HEK293T (cell line): ENCODE measurements around the gene LRIG1.

Experiments used
- ARNT ChIP-seq: fragments of 450-650 bp; IDR thresholded peaks from 2 replicates; pipeline ENCODE4 v1.6.1; 2017; ENCODE audit warnings: mild to moderate bottlenecking
- BHLHE40 ChIP-seq: fragments of 450-650 bp; IDR thresholded peaks from 2 replicates; pipeline ENCODE4 v1.6.1; 2016; ENCODE audit warnings: mild to moderate bottlenecking, moderate library complexity, borderline replicate concordance
- CTBP1 ChIP-seq: fragments of 450-650 bp; IDR thresholded peaks from 2 replicates; pipeline ENCODE4 v1.6.1; 2016; ENCODE audit warnings: borderline replicate concordance
- FOXK2 ChIP-seq: fragments of 450-650 bp; IDR thresholded peaks from 2 replicates; pipeline ENCODE4 v1.6.1; 2016; ENCODE audit warnings: mild to moderate bottlenecking
- FOXM1 ChIP-seq: fragments of 450-650 bp; IDR thresholded peaks from 2 replicates; pipeline ENCODE4 v1.6.1; 2017; ENCODE audit warnings: mild to moderate bottlenecking, borderline replicate concordance
- HDGF ChIP-seq: fragments of 450-650 bp; IDR thresholded peaks from 2 replicates; pipeline ENCODE4 v1.6.1; 2017; ENCODE audit warnings: antibody characterized with exemption, borderline replicate concordance
- PKNOX1 ChIP-seq: fragments of 450-650 bp; IDR thresholded peaks from 2 replicates; pipeline ENCODE4 v1.6.1; 2016
- SUZ12 ChIP-seq: fragments of 450-650 bp; IDR thresholded peaks from 2 replicates; pipeline ENCODE4 v1.6.1; 2016; ENCODE audit warnings: mild to moderate bottlenecking
- ZNF384 ChIP-seq: fragments of 450-650 bp; IDR thresholded peaks from 2 replicates; pipeline ENCODE4 v1.6.1; 2016

- TF ChIP-seq BHLHE40 (no peak), SUZ12 (no peak), CTBP1 (no peak), FOXK2 (no peak), FOXM1 (no peak), ZNF384 (no peak), HDGF (no peak), PKNOX1 (no peak), ARNT (no peak)
Observed at GRCh38 chr3:66394019-66394752, 106.6 kb downstream of the LRIG1 start.
